Mesodermal cell (in vitro differentiated cells): Measurements from ENCODE around the gene PCYT2.

Experiments used
- H3K27ac ChIP-seq: 2 replicates; pipeline ENCODE4 v1.7.0; 2013; ENCODE audit warnings: mild to moderate bottlenecking, low read depth, low read length, moderate library complexity; ENCODE audit not compliant: severe bottlenecking
- H3K36me3 ChIP-seq: 2 replicates; pipeline ENCODE4 v1.7.1; 2013; ENCODE audit warnings: mild to moderate bottlenecking, low read length, moderate library complexity; ENCODE audit not compliant: control insufficient read depth, insufficient read depth
- H3K4me1 ChIP-seq: one replicate; pipeline ENCODE4 v1.7.1; 2013; ENCODE audit warnings: mild to moderate bottlenecking, low read length; ENCODE audit not compliant: insufficient read depth, control insufficient read depth, poor library complexity, severe bottlenecking
- H3K4me3 ChIP-seq: 2 replicates; pipeline ENCODE4 v1.7.0; 2013; ENCODE audit warnings: low read length, control low read depth, mild to moderate bottlenecking; ENCODE audit not compliant: insufficient read depth, poor library complexity, severe bottlenecking; ENCODE audit errors: extremely low read depth
- H3K9me3 ChIP-seq: 2 replicates; pipeline ENCODE4 v1.7.1; 2013; ENCODE audit warnings: mild to moderate bottlenecking, low read length, moderate library complexity; ENCODE audit not compliant: control insufficient read depth
- WGBS, 2 experiments: methylation state at CpG; one replicate each; pipeline ENCODE4 v1.1.5; 2013; ENCODE audit warnings: missing lambda C conversion rate in 2 of 2; ENCODE audit not compliant: insufficient coverage in 2 of 2; 5-methylcytosine and 5-hydroxymethylcytosine counted together

PCYT2 gene

GRCh38 chr17:81931189-81931556, 20.0 kb upstream of the PCYT2 start:
- H3K36me3 ChIP-seq = peaks cover 16% of the 10 kb centered on the region
- H3K9me3 ChIP-seq = no peaks in the 10 kb centered on the region
- no peak overlapping the region for H3K27ac ChIP-seq
- no peak overlapping the region for H3K4me3 ChIP-seq
- peaks cover under 1% of the 10 kb centered on the region for H3K4me1 ChIP-seq
- WGBS, 2 experiments = 82 to 85% methylated on average over 13 of the region's 13 CpGs

DNA sequence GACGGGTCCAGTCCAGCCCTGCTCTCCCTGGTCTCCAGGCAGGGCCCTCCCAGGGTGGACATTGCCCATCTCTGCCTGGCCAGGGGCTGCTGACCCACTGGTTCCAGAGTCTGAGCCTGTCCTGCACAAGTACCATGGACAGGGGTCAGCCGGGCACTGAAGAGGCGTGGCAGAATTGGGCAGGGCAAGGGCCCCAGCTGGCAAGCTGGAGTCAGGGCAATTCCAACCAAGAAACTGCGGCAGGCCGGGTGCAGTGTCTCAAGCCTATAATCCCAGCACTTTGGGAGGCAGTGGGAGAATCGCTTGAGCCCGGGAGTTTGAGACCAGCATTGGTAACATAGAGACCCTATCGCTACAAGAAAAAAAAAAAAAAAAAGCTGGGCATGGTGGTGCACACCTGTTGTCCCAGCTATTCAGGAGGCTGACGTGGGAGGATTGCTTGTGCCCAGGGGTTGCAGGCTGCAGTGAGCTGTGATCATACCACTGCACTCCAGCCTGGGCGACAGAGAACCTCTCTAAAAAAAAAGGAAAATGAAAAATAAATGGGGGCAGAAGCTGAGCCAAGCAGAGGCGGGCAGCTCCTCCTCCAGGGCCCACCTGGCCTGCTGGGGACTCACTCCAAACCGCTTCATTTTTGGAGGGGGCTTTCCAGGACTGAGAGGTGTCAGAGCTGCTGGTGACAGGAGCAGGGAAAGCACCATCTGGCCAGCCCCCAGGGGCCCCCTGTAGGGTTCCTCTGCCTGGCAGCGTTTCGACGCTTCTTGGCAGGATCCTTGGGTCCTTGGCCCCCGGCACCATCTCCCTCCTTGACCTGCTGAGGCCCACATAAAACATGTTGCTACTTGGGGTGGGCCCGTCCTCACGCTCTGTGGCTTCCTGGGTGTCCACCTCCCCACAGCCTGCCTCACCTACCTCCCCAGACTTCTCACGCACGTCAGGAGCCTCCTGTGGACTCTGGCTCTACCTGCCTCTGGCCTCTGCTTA, 19.2 kb upstream of the PCYT2 start:
- peaks cover 12% of the 10 kb centered on the region for H3K36me3 ChIP-seq
- H3K4me3 ChIP-seq = no peak overlapping the region
- H3K9me3 ChIP-seq = no peaks in the 10 kb centered on the region
- peaks cover 7% of the 10 kb centered on the region for H3K4me1 ChIP-seq
- H3K27ac ChIP-seq = no peak overlapping the region
- 82% methylated on average over 16 to 17 of the region's 20 CpGs for WGBS, 2 experiments

GRCh38 chr17:81929253-81930141, 18.3 kb upstream of the PCYT2 start:
- Histone ChIP-seq H3K9me3 (no peaks in the 10 kb centered on the region), H3K27ac (no peak overlapping the region), H3K36me3 (peaks cover 5% of the 10 kb centered on the region), H3K4me3 (peak overlapping the region; percentile 55), H3K4me1 (peaks cover 15% of the 10 kb centered on the region)
- 90% methylated on average over 19 to 30 of the region's 31 CpGs for WGBS, 2 experiments

DNA sequence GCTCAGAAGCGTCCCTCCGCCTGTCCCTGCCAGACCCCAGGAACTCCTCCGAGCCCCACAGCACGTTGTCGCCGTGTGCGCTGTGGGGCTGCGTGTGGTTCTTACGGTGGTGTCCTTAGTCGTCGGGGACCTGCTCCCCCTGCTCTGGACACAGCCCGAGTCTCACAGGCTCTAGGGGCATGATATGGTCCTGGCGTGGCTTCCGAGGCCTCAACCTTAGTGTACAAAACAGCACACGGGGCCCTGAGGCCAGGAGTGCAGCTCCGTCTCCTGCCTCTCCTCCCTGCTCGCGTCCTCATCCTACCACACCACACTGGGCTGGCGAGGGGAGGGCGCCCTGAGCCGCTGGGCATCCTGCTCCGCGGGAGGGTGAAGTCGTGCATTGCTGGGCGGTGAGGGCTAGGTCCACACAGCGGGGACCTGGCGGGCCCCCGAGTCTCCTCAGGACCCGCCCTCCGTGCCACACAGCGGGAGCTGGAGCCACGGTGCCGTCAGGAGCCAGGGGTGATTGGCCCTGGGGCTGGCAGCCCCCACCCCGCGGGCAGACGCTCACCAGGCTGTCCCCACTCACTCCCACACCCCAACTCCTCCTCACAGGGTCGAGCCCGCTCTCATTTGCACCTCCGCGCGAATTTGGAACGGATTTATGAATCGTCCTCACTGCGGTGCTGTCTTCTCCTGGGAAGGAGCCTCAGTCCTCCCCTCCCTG, 17.5 kb upstream of the PCYT2 start:
- peaks cover 5% of the 10 kb centered on the region for H3K36me3 ChIP-seq
- H3K9me3 ChIP-seq = no peaks in the 10 kb centered on the region
- peaks cover 23% of the 10 kb centered on the region for H3K4me1 ChIP-seq
- WGBS, 2 experiments = 29 to 31% methylated on average over 28 to 39 of the region's 44 CpGs
- H3K4me3 ChIP-seq = peak overlapping the region; percentile 55
- no peak overlapping the region for H3K27ac ChIP-seq

DNA sequence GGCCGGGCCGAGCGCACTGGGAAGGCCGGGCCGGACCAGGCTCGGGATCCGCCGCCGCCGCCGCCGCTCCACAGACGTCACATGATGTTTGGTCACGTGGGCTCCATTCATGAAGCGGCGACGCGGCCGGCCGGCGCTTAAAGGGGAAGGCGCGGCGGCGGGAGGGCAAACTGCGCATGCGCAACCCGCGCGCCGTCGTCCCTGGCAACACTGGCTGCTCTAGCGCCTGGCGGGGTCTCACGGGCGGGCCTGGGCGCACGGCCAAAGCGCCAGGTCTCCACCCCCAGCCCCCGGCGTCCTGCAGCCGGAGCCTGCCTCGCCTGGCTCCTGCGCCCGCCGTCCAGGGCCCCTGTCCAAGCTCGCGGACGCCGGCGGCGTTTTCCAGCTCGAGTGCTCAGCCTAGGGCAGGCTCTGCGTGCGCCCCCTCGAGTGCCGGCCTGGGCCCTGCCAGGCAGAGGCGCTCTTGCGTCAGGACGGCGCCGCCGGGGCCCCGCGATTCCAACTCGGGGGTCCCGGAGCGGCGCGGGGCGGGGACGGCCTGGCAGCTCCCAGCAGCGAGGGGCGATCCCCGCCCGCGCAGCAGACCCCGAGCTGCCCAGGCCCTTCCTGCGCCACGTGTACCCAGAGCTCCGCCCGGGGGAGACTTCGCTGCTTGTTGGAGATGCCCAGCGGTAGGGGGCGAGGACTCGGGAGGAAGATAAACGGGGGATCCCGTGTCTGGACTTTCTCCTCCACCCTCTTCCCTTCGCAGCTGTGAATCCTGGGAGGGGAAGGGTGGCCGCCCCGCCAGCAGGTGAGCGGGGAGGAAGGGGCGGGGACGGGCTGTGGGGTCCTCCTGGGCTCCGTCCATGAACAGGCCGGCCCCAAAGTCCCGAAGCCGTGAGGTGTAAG, 16.7 kb upstream of the PCYT2 start, which contains the start of gene MAFG:
Gene MAFG (minus strand): TSS at position 83 of the 891 bp plus-strand sequence. CDS start 4,550 bp downstream, outside the sequence.
- 1% methylated on average over 84 to 86 of the region's 98 CpGs for WGBS, 2 experiments
- peaks cover 4% of the 10 kb centered on the region for H3K36me3 ChIP-seq
- peak within 1 kb of the TSS; percentile 74 for H3K4me3 ChIP-seq
- H3K27ac ChIP-seq = peak within 1 kb of the TSS; percentile 99
- peaks cover 27% of the 10 kb centered on the region for H3K4me1 ChIP-seq
- H3K9me3 ChIP-seq = no peaks in the 10 kb centered on the region

DNA sequence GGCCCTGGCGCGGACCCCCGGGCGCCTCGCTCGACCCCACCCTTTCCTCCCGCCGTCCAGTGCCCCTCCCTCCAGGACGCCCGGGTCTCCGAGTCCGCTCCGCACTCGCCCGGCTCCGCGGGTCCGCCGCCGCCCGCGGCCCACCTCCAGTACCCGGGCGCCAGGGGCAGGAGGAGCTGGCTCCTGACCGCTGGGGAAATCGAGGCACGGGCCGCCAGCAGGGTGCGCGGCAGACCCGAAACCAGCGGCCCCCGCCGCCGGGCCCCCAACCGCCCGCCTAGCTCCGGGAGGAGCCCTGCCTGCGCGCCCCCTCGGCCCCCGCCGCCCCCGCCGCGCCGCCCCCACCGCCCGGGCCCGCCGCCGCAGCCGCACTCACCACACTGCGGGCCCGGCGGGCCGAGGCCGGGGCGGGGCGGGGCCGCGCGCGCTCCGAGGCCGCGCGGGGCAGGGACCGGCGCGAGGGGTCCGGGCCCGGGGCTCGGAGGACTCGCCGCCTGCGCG, 16.0 kb upstream of the PCYT2 start:
- Histone ChIP-seq H3K9me3 (no peaks in the 10 kb centered on the region), H3K36me3 (peaks cover 8% of the 10 kb centered on the region), H3K4me1 (peaks cover 27% of the 10 kb centered on the region), H3K27ac (peak overlapping the region; percentile 99), H3K4me3 (peak overlapping the region; percentile 74)
- WGBS, 2 experiments = 0% methylated on average over 40 to 44 of the region's 78 CpGs

GRCh38 chr17:81926451-81927151, 15.4 kb upstream of the PCYT2 start:
- Histone ChIP-seq H3K27ac (peak overlapping the region; percentile 99), H3K4me3 (peak overlapping the region; percentile 74), H3K36me3 (peaks cover 13% of the 10 kb centered on the region), H3K9me3 (no peaks in the 10 kb centered on the region), H3K4me1 (peaks cover 27% of the 10 kb centered on the region)
- WGBS, 2 experiments = 0 to 1% methylated on average over 29 to 46 of the region's 46 CpGs

DNA sequence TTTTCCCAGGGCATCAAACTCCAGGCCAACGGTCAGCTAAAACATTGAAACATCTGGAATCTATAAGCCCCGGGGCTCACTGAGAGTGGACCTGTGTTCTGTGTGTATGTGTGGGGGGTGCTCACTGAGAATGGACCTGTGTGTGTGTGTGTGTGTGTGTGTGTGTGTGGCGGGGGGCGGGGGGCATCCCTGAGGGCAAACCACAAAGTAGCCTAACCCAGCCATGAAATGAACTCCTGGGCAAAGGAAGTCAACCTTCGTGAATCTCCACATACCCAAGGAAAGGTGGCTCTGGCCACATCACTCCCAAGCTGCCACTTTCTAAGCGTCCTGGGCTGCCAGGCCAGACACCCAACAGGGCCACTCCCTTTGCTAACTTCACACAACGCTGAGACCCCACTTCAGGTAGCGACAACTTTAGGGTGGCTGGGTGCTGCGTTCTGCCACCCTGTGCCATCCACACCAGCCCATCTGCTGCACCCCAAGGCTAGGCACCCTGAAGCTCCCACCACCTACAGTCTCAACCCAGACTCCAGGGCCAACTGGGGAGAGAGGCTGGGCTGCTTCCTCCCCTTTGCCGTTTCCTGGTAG, 14.8 kb upstream of the PCYT2 start:
- H3K27ac ChIP-seq = peak overlapping the region; percentile 99
- peaks cover 16% of the 10 kb centered on the region for H3K36me3 ChIP-seq
- H3K4me1 ChIP-seq = peaks cover 27% of the 10 kb centered on the region
- WGBS, 2 experiments = 50 to 67% methylated on average over 7 to 9 of the region's 10 CpGs
- peak overlapping the region; percentile 74 for H3K4me3 ChIP-seq
- H3K9me3 ChIP-seq = no peaks in the 10 kb centered on the region
